Measurements from ENCODE around the gene SLC39A13. TPM values are rescaled to one million over a fixed set of nuclear protein-coding genes. Genes with fewer than 3 reads are reported as not detected.

The SLC39A13 gene
- total RNA-seq, 2 experiments from 2014 or later, result 19.2 to 20.0 TPM

DNA sequence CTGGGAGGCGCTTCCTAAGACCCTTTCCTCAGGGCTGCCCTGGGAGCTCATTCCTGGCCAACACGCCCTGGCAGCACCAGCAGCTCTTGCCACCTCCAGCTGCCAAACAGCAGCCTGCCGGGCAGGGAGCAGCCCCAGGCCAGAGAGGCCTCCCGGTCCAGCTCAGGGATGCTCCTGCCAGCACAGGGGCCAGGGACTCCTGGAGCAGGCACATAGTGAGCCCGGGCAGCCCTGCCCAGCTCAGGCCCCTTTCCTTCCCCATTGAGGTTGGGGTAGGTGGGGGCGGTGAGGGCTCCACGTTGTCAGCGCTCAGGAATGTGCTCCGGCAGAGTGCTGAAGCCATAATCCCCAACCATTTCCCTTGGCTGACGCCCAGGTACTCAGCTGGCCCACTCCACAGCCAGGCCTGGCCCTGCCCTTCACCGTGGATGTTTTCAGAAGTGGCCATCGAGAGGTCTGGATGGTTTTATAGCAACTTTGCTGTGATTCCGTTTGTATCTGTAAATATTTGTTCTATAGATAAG lies 7.6 kb downstream of the SLC39A13 start:
- no peaks in the 10 kb centered on the region for H3K9me3 Mint-ChIP-seq (ENCODE audit: insufficient read depth)
- no peak overlapping the region for H3K27ac Mint-ChIP-seq
- ATAC-seq (no peak), DNase-seq (no peak)
- ChIA-PET CTCF (interaction anchor here (9.7 kb wide), 1 partner anchor 45 kb away, joined by 133 read pairs; no protein-coding TSS in a partner anchor), POLR2A (interaction anchor here (0.6 to 1.3 kb wide), 3 partner anchors 9 to 132 kb away, joined by 4 to 7 read pairs (median 4); partner anchors contain the start of gene PSMC3)
- peaks cover 38% of the 10 kb centered on the region for H3K36me3 Mint-ChIP-seq (ENCODE audit: low read depth)
- no peaks in the 10 kb centered on the region for H3K27me3 Mint-ChIP-seq (ENCODE audit: low read depth)
- H3K4me1 Mint-ChIP-seq (ENCODE audit: low read depth), result no peaks in the 10 kb centered on the region
- no peak overlapping the region for H3K4me3 Mint-ChIP-seq

- ATAC-seq, result no peak
- Mint-ChIP-seq H3K27ac (peak overlapping the region; percentile 43), H3K27me3 (ENCODE audit: low read depth) (no peaks in the 10 kb centered on the region), H3K4me3 (no peak overlapping the region), H3K9me3 (ENCODE audit: insufficient read depth) (no peaks in the 10 kb centered on the region), H3K36me3 (ENCODE audit: low read depth) (peaks cover 48% of the 10 kb centered on the region), H3K4me1 (ENCODE audit: low read depth) (peaks cover 3% of the 10 kb centered on the region)
- DNase-seq, result no peak
- ChIA-PET POLR2A (interaction anchor here (1.2 to 1.4 kb wide), 2 partner anchors 9 to 10 kb away, joined by 4 read pairs; partner anchors contain the start of gene SLC39A13), CTCF (interaction anchor here (1.2 to 9.7 kb wide), 2 partner anchors 43 to 46 kb away, joined by 3 to 133 read pairs; no protein-coding TSS in a partner anchor)
Observed at GRCh38 chr11:47417712-47418111, 9.3 kb downstream of the SLC39A13 start.

DNA sequence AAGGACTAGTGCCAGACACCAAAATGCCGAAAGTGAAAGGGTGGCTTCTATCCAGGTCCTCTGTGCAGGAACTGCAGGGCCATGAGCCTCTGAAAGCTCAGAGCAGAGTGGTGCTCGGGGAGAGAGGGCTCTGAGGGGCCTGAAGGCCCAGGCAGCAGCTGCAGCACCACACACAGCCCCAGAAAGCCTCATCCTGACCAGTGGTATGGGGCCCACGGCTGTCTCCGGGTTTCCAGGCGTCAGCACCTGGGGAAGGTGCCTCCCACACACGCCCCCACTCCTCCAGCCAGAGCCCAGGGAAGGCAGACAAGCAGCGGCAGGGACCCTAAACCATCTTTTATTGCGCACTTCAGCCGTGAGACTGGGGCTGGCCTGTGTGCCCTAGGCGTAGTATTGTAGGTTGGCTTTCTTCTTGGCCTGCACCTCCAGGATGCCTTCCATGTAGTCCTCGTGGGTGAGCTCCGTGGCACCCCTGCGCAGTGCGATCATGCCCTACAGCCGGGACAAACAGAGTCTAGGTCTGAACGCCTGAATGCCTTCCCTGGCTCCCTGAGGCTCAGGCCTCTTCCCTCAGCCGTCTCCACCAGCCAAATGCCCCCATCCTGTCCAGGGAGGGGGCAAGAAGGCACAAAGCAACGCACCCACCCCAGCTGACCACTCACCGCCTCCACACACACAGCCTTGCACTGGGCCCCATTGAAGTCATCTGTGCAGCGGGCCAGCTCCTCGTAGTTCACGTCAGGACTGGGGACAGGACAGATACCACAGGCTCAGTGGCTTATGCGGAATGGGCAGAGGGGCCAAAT lies 10.3 kb downstream of the SLC39A13 start:
- H3K4me3 Mint-ChIP-seq, result no peak overlapping the region
- CTCF ChIA-PET, result interaction anchor here (1.2 kb wide), 1 partner anchor 44 kb away, joined by 3 read pairs; no protein-coding TSS in a partner anchor
- no peak for DNase-seq
- peak overlapping the region; percentile 30 for H3K27ac Mint-ChIP-seq
- peaks cover 56% of the 10 kb centered on the region for H3K36me3 Mint-ChIP-seq (ENCODE audit: low read depth)
- ATAC-seq, result no peak
- H3K4me1 Mint-ChIP-seq (ENCODE audit: low read depth), result peaks cover 3% of the 10 kb centered on the region
- POLR2A ChIA-PET, result interaction anchor here (0.6 to 1.4 kb wide), 2 partner anchors 11 to 174 kb away, joined by 4 read pairs; partner anchors contain the start of gene SLC39A13
- H3K27me3 Mint-ChIP-seq (ENCODE audit: low read depth), result no peaks in the 10 kb centered on the region
- no peaks in the 10 kb centered on the region for H3K9me3 Mint-ChIP-seq (ENCODE audit: insufficient read depth)

GRCh38 chr11:47425611-47426010 lies 17.2 kb downstream of the SLC39A13 start:
- Mint-ChIP-seq H3K4me1 (ENCODE audit: low read depth) (peaks cover 31% of the 10 kb centered on the region), H3K27me3 (ENCODE audit: low read depth) (no peaks in the 10 kb centered on the region), H3K9me3 (ENCODE audit: insufficient read depth) (no peaks in the 10 kb centered on the region), H3K36me3 (ENCODE audit: low read depth) (peaks cover 47% of the 10 kb centered on the region), H3K27ac (peak overlapping the region; percentile 100), H3K4me3 (peak overlapping the region; percentile 100)
- CTCF ChIA-PET, result interaction anchor here (1.5 to 2.3 kb wide), 4 partner anchors 14 to 52 kb away, joined by 10 to 16 read pairs (median 12); no protein-coding TSS in a partner anchor
- no peak for DNase-seq
- POLR2A ChIA-PET, result interaction anchor here (0.6 to 3.8 kb wide), 9 partner anchors 10 to 341 kb away, joined by 3 to 36 read pairs (median 3); partner anchors contain the start of genes KBTBD4 and SLC39A13
- no peak for ATAC-seq

GRCh38 chr11:47426062-47426956 lies 17.9 kb downstream of the SLC39A13 start, which contains the start of gene PSMC3:
TSS of gene PSMC3 (minus strand) at chr11:47426439. CDS start at chr11:47426279, 160 bp downstream.
- Mint-ChIP-seq H3K27ac (peak within 1 kb of the TSS; percentile 100), H3K4me3 (peak within 1 kb of the TSS; percentile 100), H3K4me1 (ENCODE audit: low read depth) (peaks cover 29% of the 10 kb centered on the region), H3K27me3 (ENCODE audit: low read depth) (no peaks in the 10 kb centered on the region), H3K9me3 (ENCODE audit: insufficient read depth) (no peaks in the 10 kb centered on the region), H3K36me3 (ENCODE audit: low read depth) (peaks cover 44% of the 10 kb centered on the region)
- POLR2A ChIA-PET, result interaction anchor here (0.6 to 3.8 kb wide), 8 partner anchors 11 to 340 kb away, joined by 3 to 36 read pairs (median 4); partner anchors contain the start of genes KBTBD4 and SLC39A13
- peak; percentile 96 for ATAC-seq
- peak; percentile 99 for DNase-seq
- CTCF ChIA-PET, result interaction anchor here (0.8 to 2.0 kb wide), 4 partner anchors 14 to 54 kb away, joined by 3 to 16 read pairs (median 10); no protein-coding TSS in a partner anchor

- Mint-ChIP-seq H3K4me1 (ENCODE audit: low read depth) (peaks cover 10% of the 10 kb centered on the region), H3K27me3 (ENCODE audit: low read depth) (peaks cover 4% of the 10 kb centered on the region), H3K36me3 (ENCODE audit: low read depth) (peaks cover 8% of the 10 kb centered on the region), H3K4me3 (no peak overlapping the region), H3K9me3 (ENCODE audit: insufficient read depth) (no peaks in the 10 kb centered on the region), H3K27ac (no peak overlapping the region)
- DNase-seq, result no peak
- ATAC-seq, result no peak
- CTCF ChIA-PET, result interaction anchor here (0.7 kb wide), 1 partner anchor 163 kb away, joined by 3 read pairs; no protein-coding TSS in a partner anchor
- POLR2A ChIA-PET, result no interaction called here
Observed at GRCh38 chr11:47430524-47430923, 22.1 kb downstream of the SLC39A13 start.

DNA sequence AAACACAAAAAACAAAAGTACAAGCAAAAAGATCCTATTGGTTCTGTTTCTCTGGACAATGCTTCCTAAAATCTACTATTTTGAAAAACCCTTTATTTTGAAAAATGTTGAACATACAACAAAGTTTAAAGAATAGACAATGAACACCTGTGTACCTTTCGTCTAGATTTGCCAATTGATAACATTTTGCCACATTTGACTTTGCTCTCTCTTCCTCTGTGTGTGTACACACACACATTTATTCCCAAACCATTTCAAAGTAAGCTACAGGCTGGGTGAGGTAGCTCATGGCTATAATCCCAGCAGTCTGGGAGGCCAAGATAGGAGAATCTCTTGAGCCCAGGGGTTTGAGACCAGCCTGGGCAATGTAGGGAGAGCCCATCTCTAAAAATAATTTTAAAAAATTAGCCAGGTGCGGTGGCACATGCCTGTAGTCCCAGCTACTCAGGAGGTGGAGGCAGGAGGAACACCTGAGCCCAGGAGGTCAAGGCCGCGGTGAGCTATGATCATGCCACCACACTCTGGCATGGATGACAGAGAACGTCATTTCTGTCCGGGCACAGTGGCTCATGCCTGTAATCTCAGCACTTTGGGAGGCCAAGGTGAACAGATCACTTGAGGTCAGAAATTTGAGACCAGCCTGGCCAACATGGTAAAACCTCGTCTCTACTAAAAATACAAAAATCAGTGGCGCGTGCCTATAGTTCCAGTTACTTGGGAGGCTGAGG lies 23.1 kb downstream of the SLC39A13 start:
- Mint-ChIP-seq H3K27me3 (ENCODE audit: low read depth) (peaks cover 4% of the 10 kb centered on the region), H3K4me1 (ENCODE audit: low read depth) (peaks cover 5% of the 10 kb centered on the region), H3K27ac (no peak overlapping the region), H3K36me3 (ENCODE audit: low read depth) (no peaks in the 10 kb centered on the region), H3K4me3 (no peak overlapping the region), H3K9me3 (ENCODE audit: insufficient read depth) (no peaks in the 10 kb centered on the region)
- CTCF ChIA-PET, result interaction anchor here (0.7 to 1.6 kb wide), 2 partner anchors 58 to 164 kb away, joined by 3 to 4 read pairs; no protein-coding TSS in a partner anchor
- DNase-seq, result no peak
- POLR2A ChIA-PET, result no interaction called here
- ATAC-seq, result no peak

- H3K27me3 Mint-ChIP-seq (ENCODE audit: low read depth), result peaks cover 4% of the 10 kb centered on the region
- POLR2A ChIA-PET, result no interaction called here
- DNase-seq (no peak), ATAC-seq (no peak)
- H3K36me3 Mint-ChIP-seq (ENCODE audit: low read depth), result no peaks in the 10 kb centered on the region
- no peaks in the 10 kb centered on the region for H3K9me3 Mint-ChIP-seq (ENCODE audit: insufficient read depth)
- H3K4me1 Mint-ChIP-seq (ENCODE audit: low read depth), result no peaks in the 10 kb centered on the region
- no peak overlapping the region for H3K4me3 Mint-ChIP-seq
- CTCF ChIA-PET, result interaction anchor here (1.2 to 1.6 kb wide), 2 partner anchors 22 to 59 kb away, joined by 3 to 4 read pairs; no protein-coding TSS in a partner anchor
- no peak overlapping the region for H3K27ac Mint-ChIP-seq
Observed at GRCh38 chr11:47433157-47433556, 24.8 kb downstream of the SLC39A13 start.

DNA sequence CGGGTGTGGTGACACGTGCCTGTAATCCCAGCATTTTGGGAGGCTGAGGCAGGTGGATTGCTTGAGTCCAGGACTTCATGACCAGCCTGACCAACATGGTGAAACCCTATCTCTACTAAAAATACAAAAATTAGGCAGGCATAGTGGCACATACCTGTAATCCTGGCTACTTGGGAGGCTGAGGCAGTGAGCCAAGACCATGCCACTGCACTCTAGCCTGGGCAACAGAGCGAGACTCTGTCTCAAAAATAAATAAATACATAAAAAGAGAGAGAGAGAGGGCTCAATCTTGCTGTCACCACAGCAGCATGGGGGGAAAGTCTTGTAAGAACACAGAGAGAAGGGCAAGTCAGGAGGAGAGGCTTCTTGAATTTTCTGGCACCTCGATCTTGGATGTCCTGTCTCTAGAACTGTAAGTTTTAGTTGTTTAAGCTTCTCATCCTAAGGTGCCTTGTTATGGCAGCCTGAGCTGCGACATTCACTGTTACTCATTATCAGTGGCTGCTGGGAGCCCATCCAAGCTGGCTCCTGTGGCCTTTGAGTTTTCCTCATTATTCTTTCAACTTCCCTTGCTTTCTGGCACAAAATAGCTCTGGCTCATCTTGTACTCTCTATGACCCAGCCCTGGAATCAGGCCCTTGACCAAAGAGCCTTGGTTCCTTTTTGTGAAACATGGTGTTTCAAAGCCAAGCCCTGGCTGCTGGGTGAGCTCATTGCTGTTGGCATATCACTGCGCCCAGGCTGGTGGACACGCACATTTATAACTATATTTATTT lies 25.8 kb downstream of the SLC39A13 start:
- CTCF ChIA-PET, result no interaction called here
- Mint-ChIP-seq H3K27ac (no peak overlapping the region), H3K36me3 (ENCODE audit: low read depth) (no peaks in the 10 kb centered on the region)

GRCh38 chr11:47435687-47436086 lies 27.3 kb downstream of the SLC39A13 start:
- H3K9me3 Mint-ChIP-seq (ENCODE audit: insufficient read depth), result no peaks in the 10 kb centered on the region
- no peak overlapping the region for H3K27ac Mint-ChIP-seq
- no peak for DNase-seq
- no peak for ATAC-seq
- ChIA-PET CTCF (no interaction called here), POLR2A (no interaction called here)
- H3K4me1 Mint-ChIP-seq (ENCODE audit: low read depth), result no peaks in the 10 kb centered on the region
- peaks cover 4% of the 10 kb centered on the region for H3K27me3 Mint-ChIP-seq (ENCODE audit: low read depth)
- H3K4me3 Mint-ChIP-seq, result no peak overlapping the region
- H3K36me3 Mint-ChIP-seq (ENCODE audit: low read depth), result no peaks in the 10 kb centered on the region

More for the DNA sequence above, 25.8 kb downstream of the SLC39A13 start:
- POLR2A ChIA-PET, result no interaction called here
- Mint-ChIP-seq H3K4me1 (ENCODE audit: low read depth) (no peaks in the 10 kb centered on the region), H3K27me3 (ENCODE audit: low read depth) (peaks cover 4% of the 10 kb centered on the region), H3K4me3 (no peak overlapping the region), H3K9me3 (ENCODE audit: insufficient read depth) (no peaks in the 10 kb centered on the region)
- ATAC-seq (no peak), DNase-seq (no peak)
